Raji (cell line): Measurements from ENCODE around the gene ZNF587.

Experiments used
- POLR2A ChIP-seq: IDR thresholded peaks from 2 replicates; pipeline ENCODE4 v1.6.1; 2011; ENCODE audit warnings: low read depth, low read length, control low read depth; ENCODE audit not compliant: insufficient read depth

The ZNF587 gene

DNA sequence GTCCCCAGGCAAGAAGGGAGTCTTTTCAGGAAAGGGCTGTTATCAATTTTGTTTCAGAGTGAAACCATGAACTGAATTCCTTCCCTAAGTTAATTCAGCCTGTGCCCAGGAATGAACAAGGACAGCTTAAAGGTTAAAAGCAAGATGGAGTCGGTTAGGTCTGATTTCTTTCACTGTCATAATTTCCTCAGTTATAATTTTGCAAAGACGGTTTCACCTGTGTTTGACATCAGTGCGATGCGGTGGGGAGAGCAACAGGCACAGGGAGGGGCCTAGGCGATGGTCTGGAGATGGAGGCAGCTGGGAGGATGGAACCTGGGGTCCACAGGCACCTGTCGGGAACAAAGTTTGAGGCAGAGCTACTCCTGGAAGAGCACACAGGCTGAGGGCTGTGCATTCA lies 29.1 kb upstream of the ZNF587 start:
- no peak for TF ChIP-seq POLR2A

DNA sequence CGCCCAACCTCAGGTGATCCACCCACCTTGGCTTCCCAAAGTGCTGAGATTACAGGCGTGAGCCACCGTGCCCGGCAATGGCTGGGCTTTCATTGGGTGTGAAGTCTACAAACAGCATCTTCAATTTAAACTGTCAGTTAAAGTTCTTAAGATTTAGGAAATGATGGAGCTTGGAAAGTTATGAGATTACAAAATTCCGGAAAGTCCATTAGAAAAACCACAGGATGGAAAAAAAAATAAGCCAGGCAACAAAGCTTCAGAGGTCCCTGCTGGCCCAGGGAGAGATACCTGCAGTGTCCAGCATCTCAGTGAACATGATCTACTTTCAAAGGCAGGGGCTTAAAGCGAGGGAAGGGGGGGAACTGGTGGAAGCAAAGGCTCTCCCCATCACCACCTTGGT lies 24.1 kb upstream of the ZNF587 start:
- TF ChIP-seq POLR2A, result no peak

DNA sequence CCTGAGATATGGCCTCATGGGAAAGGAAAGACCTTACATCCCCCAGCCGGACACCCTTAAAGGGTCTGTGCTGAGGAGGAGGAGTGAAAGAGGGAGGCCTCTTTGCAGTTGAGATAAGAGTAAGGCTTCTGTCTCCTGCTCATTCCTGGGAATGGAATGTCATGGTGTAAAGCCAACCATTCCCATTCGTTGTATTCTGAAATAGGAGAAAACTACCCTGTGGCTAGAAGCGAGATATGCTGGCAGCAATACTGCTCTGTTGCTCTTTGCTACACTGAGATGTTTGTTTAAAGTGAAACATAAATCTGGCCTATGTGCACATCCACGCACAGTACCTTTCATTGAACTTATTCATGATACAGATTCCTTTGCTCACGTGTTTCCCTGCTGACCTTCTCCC lies 20.3 kb upstream of the ZNF587 start:
- no peak for TF ChIP-seq POLR2A

DNA sequence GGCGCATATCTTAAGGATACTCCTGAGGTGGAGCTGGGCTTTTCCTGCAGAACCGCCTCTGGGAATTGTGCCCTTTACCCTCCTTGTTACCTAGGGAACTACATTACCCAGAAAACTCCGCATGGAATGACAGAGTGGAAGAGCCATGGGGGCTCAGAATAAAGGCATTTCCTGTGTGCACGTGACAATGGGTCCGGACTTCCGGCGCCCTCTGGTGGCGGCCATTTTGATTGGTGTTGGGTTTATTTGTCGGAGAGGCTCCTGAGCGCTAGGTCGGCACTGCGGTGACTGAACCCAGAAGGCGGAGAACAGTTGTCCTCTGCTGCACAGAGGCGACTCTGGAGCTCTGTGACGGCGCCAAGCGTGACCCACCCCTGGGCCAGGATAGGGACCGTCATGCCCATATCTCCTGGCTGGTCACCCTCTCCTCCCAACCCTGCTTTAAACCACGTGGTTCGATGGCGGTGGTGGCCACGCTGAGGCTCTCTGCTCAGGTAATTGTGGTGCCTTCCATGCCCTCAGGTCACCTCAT lies 19.5 kb upstream of the ZNF587 start, which contains the start of gene ZNF587B:
TSS of gene ZNF587B (plus strand) at position 229 of the 532 bp plus-strand sequence. CDS start at position 459, 230 bp downstream.
- no peak for TF ChIP-seq POLR2A

DNA sequence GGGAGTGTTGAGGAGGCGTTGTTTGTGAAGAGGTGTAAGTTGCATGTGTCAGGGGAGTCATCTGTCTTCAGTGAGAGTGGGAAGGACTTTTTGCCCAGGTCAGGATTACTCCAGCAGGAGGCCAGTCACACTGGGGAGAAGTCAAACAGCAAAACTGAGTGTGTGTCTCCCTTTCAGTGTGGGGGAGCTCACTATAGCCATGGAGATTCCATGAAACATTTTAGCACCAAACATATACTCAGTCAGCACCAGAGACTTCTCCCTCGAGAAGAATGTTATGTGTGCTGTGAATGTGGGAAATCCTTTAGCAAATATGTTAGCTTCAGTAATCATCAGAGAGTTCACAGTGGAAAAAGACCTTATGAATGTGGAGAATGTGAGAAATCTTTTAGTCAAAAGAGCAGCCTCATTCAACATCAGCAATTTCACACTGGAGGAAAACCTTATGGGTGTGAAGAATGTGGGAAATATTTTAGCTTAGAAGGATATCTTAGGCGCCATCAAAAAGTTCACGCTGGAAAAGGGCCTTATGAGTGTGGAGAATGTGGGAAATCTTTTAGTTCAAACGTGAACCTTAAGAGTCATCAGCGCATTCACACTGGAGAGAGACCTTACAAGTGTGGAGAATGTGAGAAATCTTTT lies 8.4 kb upstream of the ZNF587 start:
- TF ChIP-seq POLR2A, result no peak

DNA sequence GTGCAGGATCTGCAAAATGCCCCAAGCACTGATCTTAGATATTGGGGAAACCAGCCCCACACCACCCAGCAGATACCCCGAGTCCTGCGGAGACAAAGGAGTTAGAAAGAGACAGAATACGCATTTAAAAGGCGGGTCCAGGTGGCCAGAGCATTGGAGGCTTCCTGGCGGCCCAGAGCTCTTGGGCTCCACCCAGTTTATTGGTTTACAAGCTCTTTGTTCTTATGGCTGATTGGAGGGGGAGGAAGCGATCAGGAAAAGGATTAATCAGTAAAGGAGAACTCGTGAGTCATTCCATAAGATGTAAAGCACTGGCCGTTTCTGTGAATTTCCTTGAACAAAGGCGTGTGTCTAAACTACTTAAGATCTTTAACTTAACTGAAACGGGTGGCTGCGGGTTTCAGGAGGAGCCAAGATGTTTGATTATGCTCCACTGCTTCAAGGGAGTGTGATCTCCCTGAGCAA lies 926 bp downstream of the ZNF587 start:
- TF ChIP-seq POLR2A, result no peak

DNA sequence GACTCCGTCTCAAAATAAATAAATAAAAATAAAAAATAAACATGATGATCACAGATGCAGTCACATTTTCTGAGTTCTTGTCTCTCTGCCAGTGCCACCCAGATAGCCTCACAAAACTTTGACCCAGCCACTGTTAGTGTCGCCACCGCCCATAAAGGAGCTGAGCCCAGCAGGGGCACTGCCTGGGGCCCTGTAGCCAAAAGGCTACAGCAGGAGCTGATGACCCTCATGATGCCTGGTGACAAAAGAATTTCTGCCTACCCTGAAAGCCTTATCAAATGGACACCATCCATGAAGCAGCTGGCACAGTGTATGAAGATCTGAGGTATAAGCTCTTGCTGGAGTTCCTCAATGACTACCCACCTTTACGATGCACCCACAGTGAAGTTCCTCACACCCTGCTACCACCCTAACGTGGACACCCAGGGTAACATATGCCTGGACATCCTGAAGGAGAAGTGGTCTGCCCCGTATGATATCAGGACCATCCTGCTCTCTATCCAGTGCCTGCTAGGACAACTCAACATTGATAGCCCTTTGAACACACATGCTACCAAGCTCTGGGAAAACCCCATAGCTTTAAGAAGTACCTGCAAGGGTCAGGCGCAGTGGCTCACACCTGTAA lies 18.3 kb downstream of the ZNF587 start:
- no peak for TF ChIP-seq POLR2A

DNA sequence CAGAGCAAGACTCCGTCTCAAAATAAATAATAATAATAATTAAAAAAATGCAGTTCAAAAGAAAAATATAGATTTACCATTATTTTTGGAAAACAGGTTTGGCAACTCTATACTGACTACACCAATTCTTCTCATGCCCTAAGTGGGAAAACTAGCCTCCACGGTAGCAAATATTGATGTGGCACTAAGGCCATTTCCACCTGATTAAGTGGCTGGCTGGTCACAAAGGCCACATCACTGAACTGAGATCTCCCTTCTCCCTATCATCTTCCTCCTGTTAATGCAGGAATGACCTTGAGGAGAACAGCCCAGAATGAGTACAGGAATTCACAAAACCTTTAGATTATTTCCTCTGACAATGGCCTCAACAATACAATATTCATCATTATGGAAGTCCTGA lies 20.6 kb downstream of the ZNF587 start:
- TF ChIP-seq POLR2A, result no peak

DNA sequence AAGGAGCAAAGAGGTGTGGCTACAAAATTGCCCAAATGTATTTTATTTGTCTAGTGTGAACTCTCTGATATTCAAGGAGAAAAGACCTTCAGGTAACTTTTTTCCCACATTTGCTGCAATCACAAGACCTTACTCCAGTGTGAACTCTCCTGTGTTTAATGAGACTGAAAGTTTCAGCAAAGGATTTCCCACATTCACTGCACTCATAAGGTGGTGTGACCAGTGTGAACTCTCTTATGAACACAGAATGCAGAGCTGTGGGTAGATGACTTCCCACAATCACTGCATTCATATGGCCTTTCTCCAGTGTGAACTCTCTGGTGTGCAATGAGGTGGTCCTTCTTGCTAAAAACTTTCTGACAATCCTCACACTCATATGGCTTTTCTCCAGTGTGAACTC lies 22.8 kb downstream of the ZNF587 start:
- no peak for TF ChIP-seq POLR2A

DNA sequence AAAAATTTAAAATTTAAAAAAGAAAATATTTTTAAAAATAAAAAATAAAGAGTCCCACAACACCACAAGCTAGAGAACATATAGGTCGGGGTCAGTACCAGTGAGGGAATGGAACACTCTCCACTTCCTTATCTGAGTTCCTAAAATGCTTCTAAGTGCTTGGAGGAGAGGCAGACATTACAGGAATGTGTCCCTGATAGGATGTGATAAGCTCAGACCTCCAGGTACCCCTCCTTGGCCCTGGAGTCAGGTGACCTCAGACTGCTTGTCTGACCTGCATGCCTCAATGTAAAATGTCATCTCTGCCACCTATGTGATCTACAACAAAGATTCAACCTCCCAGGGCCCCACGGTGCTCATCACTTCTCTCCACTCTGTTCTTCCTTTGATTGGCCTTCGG lies 36.4 kb downstream of the ZNF587 start:
- TF ChIP-seq POLR2A, result no peak

DNA sequence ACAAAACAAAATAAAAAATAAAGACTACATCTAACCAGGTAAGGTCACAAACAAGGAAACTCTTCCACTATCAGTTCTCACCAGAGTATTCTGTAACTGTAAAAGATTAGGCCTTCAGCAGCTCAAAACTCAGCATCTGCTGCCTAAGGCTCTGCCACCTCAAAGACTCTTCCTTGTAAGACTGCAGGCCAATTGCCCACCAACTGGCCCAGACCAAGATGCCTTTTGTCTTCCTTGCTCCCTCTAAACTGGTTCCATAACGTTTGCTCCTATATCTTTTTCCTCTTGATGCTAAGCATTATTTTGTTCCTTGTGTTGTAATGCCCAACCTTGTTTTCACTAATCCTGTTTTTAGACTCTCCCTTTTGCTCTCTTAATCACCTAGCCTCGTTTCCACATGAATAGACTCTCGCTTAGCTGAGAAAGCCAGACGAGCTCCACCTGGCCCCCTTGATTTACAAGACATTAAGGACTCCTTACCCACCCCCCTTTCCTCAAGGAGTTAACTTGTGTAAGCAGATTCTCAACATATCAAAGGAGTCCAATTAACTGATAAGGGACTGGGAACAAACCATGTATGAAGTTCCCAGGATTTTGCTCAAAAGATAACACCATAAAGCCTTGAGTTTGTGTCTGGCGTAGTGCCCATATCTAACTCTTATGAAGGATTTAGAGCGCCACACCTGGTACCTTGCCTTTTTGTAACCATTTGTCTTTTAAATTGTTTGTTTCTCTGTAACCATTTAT lies 37.7 kb downstream of the ZNF587 start:
- TF ChIP-seq POLR2A, result no peak

DNA sequence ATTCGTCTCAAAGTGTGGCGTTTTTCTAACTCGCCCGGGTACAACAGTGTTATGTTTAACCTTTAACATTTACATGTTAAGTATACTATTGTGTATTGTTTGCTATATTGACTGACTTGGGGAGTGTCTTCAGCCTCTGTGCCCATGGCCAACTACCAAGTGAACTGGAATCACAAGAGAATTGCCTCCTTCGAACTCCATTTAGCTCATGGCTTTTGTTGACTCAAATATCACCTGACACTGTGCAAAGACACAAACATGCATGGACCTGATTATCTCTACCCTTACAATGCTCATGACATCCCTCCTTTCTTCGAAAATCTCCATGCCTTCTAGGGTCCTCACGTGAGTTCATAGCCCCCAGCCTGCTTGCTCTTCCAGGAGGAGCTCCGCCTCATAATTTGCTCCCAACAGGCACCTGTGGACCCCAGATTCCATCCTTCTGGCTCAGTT lies 38.5 kb downstream of the ZNF587 start:
- TF ChIP-seq POLR2A, result no peak

DNA sequence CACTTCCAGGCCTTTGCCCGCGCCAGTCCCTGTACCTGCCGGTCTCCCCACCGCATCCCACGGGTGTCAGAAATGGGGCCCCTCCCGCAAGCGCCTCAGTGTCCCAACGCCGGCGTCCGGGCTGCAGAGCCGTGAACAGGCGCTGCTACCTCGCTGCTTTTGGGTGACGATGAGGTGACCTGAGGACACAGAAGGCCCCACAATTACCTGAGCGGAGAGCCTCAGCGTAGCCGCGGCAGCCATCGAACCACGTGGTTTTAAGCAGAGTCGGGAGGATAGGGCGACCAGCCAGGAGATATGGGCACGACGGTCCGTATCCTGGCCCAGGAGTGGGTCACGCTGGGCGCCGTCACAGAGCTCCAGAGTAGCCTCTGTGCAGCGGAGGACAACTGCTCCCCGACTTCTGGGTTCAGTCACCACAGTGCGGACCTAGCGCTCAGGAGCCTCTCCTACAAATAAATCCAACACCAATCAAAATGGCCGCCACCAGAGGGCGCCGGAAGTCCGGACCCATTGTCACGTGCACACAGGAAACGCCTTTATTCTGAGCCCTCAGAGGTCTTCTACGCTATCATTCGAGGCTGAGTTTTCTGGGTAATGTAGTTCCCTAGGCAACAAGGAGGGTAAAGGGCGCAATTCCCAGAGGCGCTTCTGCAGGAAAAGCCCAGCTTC lies 39.0 kb downstream of the ZNF587 start, which contains the start of gene ZNF814:
TSS of gene ZNF814 (minus strand) at position 478 of the 672 bp plus-strand sequence. CDS start at position 243, 235 bp downstream.
- TF ChIP-seq POLR2A, result no peak

DNA sequence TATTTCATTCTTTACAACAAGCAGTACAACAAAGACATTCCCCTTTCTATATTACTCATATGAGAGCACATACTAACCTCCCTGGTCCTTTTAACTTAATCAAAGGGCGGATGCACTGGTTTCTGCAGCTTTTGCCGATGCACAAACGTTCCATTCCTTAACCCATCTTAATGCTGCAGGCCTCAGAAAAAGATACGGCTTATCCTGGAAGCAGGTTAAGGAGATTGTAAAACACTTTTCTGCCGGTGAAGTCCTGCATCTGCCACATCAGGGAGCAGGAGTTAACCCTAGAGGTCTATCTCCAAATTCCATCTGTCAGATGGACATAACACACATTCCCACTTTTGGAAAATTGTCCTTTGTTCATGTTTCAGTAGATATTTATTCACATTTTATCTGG lies 50.7 kb downstream of the ZNF587 start:
- no peak for TF ChIP-seq POLR2A

DNA sequence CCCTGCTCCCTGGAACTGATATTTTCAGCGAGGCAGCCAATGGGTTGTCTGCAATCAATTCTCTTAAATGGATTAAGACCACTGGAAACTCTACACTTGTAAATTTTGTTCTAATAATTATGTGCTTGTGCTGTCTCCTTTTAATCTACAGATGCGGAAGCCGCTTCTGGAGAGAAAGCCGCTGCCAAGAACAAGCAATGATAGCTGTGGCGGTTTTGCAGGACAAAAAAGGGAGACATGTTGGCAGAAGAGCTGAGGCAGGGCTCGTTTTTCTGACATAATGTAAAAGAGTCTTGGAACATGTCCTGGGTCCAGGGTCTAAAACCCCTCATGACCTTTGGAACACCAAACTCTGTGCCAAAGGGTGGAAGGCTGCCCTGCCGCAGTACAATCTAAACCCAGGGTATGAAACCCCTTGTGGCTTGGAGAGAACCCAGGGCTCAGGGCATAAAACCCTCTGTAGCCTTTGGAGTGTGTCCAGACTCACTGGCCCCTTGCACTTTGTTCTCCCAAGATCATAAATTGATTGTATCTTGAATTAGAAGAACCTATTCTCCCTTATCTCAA lies 54.0 kb downstream of the ZNF587 start:
- no peak for TF ChIP-seq POLR2A
